ENCODE results near the gene FOSL2.

GRCh38 chr2:28422908-28423741 is 30.5 kb downstream of the FOSL2 start:
- TF ChIP-seq EZH2phosphoT487 (IDR thresholded peaks at IDR 0.05; ENCODE audit: borderline replicate concordance, low read length) (no peak), CTCF (conservative IDR thresholded peaks at IDR 0.05; ENCODE audit: low read depth, low read length) (no peak)

Measured in PC-3 (cell line).